ENCODE data around the gene RAB3D. TPM values are rescaled to one million over a fixed set of nuclear protein-coding genes. Genes with fewer than 3 reads are reported as not detected.
A peak's percentile ranks its signal among the peaks of the same experiment; 100 is the strongest.

Gene RAB3D
- total and polyA plus RNA-seq, 2 of the 4 experiments (the other 2 are of a cell fraction), result 4.8 to 5.5 TPM

DNA sequence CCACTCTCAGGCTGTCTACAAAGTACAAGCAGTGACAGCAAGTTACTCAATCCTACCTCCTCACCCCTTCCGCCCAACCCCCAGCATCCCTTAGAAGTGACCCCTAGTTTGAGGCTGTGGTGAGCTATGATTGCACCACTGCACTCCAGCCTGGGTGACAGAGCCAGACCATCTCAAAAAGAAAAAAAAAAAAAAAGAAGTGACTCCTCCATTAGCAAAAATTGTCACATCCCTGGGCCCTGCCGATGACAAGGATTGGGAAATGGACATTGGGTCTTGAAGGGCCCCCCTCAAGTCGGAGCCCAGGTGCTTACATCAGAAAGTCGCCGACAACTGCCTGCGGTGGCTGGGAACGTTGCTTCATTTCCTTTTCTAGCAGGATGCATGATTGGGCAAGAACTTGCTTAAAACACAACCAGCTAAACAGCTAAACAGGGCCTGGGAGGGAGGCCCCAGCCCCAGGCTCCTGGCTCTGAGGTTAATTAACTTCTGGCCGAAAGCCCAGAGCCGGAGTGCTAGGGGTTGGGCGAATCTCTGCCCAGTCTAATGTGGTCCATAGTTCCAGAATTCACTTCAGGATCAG is 15.3 kb downstream of the RAB3D start:
- Histone ChIP-seq H3K27ac (ENCODE audit: insufficient read depth, low read length) (peak overlapping the region; percentile 65), H3K56ac (ENCODE audit: extremely low read depth, insufficient read depth, low read length) (peak overlapping the region; percentile 82), H3K4ac (ENCODE audit: low read depth, low read length) (peak overlapping the region; percentile 84), H2BK120ac (ENCODE audit: low read depth, low read length) (peak overlapping the region; percentile 87), H3K4me1 (ENCODE audit: control insufficient read depth, insufficient read depth, low read length) (peaks cover 12% of the 10 kb centered on the region), H4K8ac (ENCODE audit: low read depth in 2 of 2, low read length in 2 of 2) (peak overlapping the region; percentile 60 to 83; a peak in 3 of 4 replicates), H4K91ac (ENCODE audit: insufficient read depth, low read depth, low read length) (peak overlapping the region; percentile 91), H4K20me1 (ENCODE audit: insufficient read depth, low read length) (no peaks in the 10 kb centered on the region), H3K9ac (ENCODE audit: low read depth, low read length) (peak overlapping the region; percentile 1; the same call in 1 of the 2 replicates), H3K4me3 (ENCODE audit: insufficient read depth, low read depth, low read length) (no peak overlapping the region), H3K23ac (ENCODE audit: low read depth, low read length) (peak overlapping the region; percentile 87; the same call in 1 of the 2 replicates), H2AFZ (replicated peaks; ENCODE audit: low read length, poor library complexity) (peak overlapping the region; percentile 38), H3K18ac (ENCODE audit: low read depth, low read length) (peak overlapping the region; percentile 5; the same call in 1 of the 2 replicates), H2BK5ac (ENCODE audit: low read depth, low read length, poor library complexity, severe bottlenecking) (peak overlapping the region; percentile 38), H3K4me2 (ENCODE audit: low read depth, low read length) (peak overlapping the region; percentile 43), H2AK5ac (ENCODE audit: low read depth, low read length) (peak overlapping the region; percentile 96), H2BK20ac (ENCODE audit: low read depth, low read length) (peak overlapping the region; percentile 79), H3K14ac (replicated peaks; ENCODE audit: low read depth, low read length) (peak overlapping the region; percentile 80), H3K9me1 (ENCODE audit: insufficient read depth, low read length) (peaks cover 10% of the 10 kb centered on the region), H3K79me1 (ENCODE audit: low read depth in 1 of 2, low read length in 2 of 2) (no peaks in the 10 kb centered on the region), H2AK9ac (replicated peaks; ENCODE audit: low read depth, low read length, poor library complexity) (peak overlapping the region; percentile 34), H4K5ac (ENCODE audit: low read depth, low read length) (peak overlapping the region; percentile 3; the same call in 1 of the 2 replicates), H3K36me3 (ENCODE audit: control insufficient read depth, insufficient read depth, low read length) (peaks cover 7% of the 10 kb centered on the region; the same call in 1 of the 2 replicates), H3K9me3 (ENCODE audit: control insufficient read depth, insufficient read depth, low read length) (no peaks in the 10 kb centered on the region), H3K27me3 (ENCODE audit: control insufficient read depth, insufficient read depth, low read length) (no peaks in the 10 kb centered on the region), H2BK15ac (ENCODE audit: low read depth, low read length) (peak overlapping the region; percentile 91; the same call in 2 of the 3 replicates)
- dilution Hi-C loops (cut with HindIII; ENCODE audit: low sequenced_read_pairs, unreplicated experiment) (no loop called here), intact Hi-C loops (cut with micrococcal nuclease) (loop anchor here (1.0 kb wide), 1 partner anchor 15 kb away; the partner anchor contains the start of gene RAB3D), in situ Hi-C loops (cut with MboI; ENCODE audit: low sequenced_read_pairs) (no loop called here)
- WGBS, 2 experiments (ENCODE audit: extremely low coverage in 2 of 2, insufficient read length in 1 of 2), result 6% methylated on average over 3 of the region's 10 CpGs; no CpG with 5 or more reads in 1 of the 2 experiments
- DNase-seq, result peak; percentile 94
- peak; percentile 97 for ATAC-seq (ENCODE audit: low read depth)
- BruUV-seq (replicated peaks), result no TSS peak
- ChIA-PET CTCF (no interaction called here), POLR2A (ENCODE audit: unreplicated experiment) (no interaction called here)
- peak; percentile 29 for TF ChIP-seq RCOR1 (IDR thresholded peaks at IDR 0.05; ENCODE audit: insufficient replicate concordance, low read length)
- peak; percentile 99 for TF ChIP-seq CEBPB (IDR thresholded peaks at IDR 0.05; ENCODE audit: low read depth, low read length)
- peak; percentile 51; the same call in 1 of the 2 replicates for TF ChIP-seq MAZ (IDR thresholded peaks at IDR 0.05; ENCODE audit: borderline replicate concordance, low read depth, low read length)
- no peak for TF ChIP-seq MAFK (IDR thresholded peaks at IDR 0.05; ENCODE audit: low read depth, low read length)
- peak; percentile 41; the same call in 1 of the 2 replicates for TF ChIP-seq NFE2L2 (IDR thresholded peaks at IDR 0.05; ENCODE audit: low read depth, low read length)
- no peak for TF ChIP-seq RFX5 (IDR thresholded peaks at IDR 0.05; ENCODE audit: low read depth, low read length)
- TF ChIP-seq FOS (IDR thresholded peaks at IDR 0.05; ENCODE audit: low read depth, low read length), result no peak
- no peak for TF ChIP-seq POLR2A (IDR thresholded peaks at IDR 0.05; ENCODE audit: low read depth, low read length)
- no peak for TF ChIP-seq SMC3 (IDR thresholded peaks at IDR 0.05; ENCODE audit: low read depth, low read length)
- no peak; the same call in 1 of the 2 replicates for TF ChIP-seq RAD21 (IDR thresholded peaks at IDR 0.05; ENCODE audit: low read length)
- no peak for TF ChIP-seq MXI1 (IDR thresholded peaks at IDR 0.05; ENCODE audit: borderline replicate concordance, low read depth, low read length)
- TF ChIP-seq, protein P1, sequence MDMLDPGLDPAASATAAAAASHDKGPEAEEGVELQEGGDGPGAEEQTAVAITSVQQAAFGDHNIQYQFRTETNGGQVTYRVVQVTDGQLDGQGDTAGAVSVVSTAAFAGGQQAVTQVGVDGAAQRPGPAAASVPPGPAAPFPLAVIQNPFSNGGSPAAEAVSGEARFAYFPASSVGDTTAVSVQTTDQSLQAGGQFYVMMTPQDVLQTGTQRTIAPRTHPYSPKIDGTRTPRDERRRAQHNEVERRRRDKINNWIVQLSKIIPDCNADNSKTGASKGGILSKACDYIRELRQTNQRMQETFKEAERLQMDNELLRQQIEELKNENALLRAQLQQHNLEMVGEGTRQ (IDR thresholded peaks at IDR 0.05; ENCODE audit: low read depth, low read length), result no peak
- no peak for TF ChIP-seq CHD1 (IDR thresholded peaks at IDR 0.05; ENCODE audit: low read depth, low read length)
- TF ChIP-seq, protein P2, sequence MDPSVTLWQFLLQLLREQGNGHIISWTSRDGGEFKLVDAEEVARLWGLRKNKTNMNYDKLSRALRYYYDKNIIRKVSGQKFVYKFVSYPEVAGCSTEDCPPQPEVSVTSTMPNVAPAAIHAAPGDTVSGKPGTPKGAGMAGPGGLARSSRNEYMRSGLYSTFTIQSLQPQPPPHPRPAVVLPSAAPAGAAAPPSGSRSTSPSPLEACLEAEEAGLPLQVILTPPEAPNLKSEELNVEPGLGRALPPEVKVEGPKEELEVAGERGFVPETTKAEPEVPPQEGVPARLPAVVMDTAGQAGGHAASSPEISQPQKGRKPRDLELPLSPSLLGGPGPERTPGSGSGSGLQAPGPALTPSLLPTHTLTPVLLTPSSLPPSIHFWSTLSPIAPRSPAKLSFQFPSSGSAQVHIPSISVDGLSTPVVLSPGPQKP (IDR thresholded peaks at IDR 0.05; ENCODE audit: borderline replicate concordance, low read depth, low read length), result no peak
- no peak for TF ChIP-seq BHLHE40 (IDR thresholded peaks at IDR 0.05; ENCODE audit: low read depth, low read length)
